ENCODE measurements around the gene SIX4. TPM values are rescaled to one million over a fixed set of nuclear protein-coding genes. Genes with fewer than 3 reads are reported as not detected.

The SIX4 gene
- 0.40 TPM for polyA plus RNA-seq
- long read RNA-seq, donor 1, result 0 reads
- long read RNA-seq, donor 2, result 0 reads
- long read RNA-seq, donor 3, result 0 reads
- long read RNA-seq, donor 4, result 0 reads
- long read RNA-seq, donor 5, partial matches to known transcripts, result 12 of 22 reads
- long read RNA-seq, donor 5, other reads (novel, unspliced or antisense), result 10 of 22 reads
- long read RNA-seq, donor 6, partial matches to known transcripts, result 0 of 2 reads
- long read RNA-seq, donor 6, other reads (novel, unspliced or antisense), result 0 of 2 reads
- long read RNA-seq, donor 7, result 0 reads
- long read RNA-seq, donor 8, result 0 reads
- long read RNA-seq, donor 9, result 0 reads
- long read RNA-seq, donor 10, result 0 reads
- long read RNA-seq, donor 11, result 0 reads

- no peak within 1 kb of the TSS for H3K27ac ChIP-seq (ENCODE audit: low read length)
- DNase-seq, result peak; percentile 34 to 55
- H3K4me3 ChIP-seq (ENCODE audit: low read length), result peak within 1 kb of the TSS; percentile 56
- no peaks in the 10 kb centered on the region for H3K36me3 ChIP-seq (ENCODE audit: control insufficient read depth, insufficient read depth, low read length)
- H3K27me3 ChIP-seq (ENCODE audit: control insufficient read depth, insufficient read depth, low read length), result peaks cover 80% of the 10 kb centered on the region
- WGBS (ENCODE audit: insufficient coverage, low lambda C conversion rate), result 0% methylated on average over 3 of the region's 36 CpGs
- H3K4me1 ChIP-seq (ENCODE audit: control insufficient read depth, insufficient read depth, low read length), result peaks cover 10% of the 10 kb centered on the region
- H3K9me3 ChIP-seq (ENCODE audit: control insufficient read depth, low read depth, low read length), result peaks cover 2% of the 10 kb centered on the region
Measured at GRCh38 chr14:60723907-60724618, at the start of gene SIX4. Gene SIX4 (minus strand): TSS chr14:60724351. CDS start chr14:60724074, 277 bp downstream.

DNA sequence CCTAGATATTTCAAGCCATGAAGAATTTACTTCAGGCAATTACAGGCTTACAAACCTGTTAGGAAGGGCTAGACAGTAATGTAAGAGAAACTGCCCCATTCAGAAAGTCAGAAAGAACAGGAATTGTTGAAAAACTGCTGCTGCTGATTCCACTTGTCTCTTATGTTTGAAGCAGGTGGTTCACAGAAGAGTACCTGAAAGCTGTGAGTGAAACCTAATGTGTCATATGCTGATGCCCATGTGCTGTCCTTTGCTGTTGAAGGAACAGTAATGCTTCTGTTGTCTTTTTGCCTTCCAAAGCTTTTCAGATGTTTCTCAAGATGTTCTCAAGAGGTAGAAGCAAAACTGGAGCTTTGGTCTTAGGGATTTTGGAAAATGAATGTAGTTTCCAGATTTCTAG lies 49.4 kb upstream of the SIX4 start:
- DNase-seq, result no peak
- Histone ChIP-seq H3K27ac (ENCODE audit: low read length) (no peak overlapping the region), H3K9me3 (ENCODE audit: control insufficient read depth, low read depth, low read length) (no peaks in the 10 kb centered on the region), H3K27me3 (ENCODE audit: control insufficient read depth, insufficient read depth, low read length) (no peaks in the 10 kb centered on the region), H3K4me3 (ENCODE audit: low read length) (no peak overlapping the region), H3K4me1 (ENCODE audit: control insufficient read depth, insufficient read depth, low read length) (no peaks in the 10 kb centered on the region), H3K36me3 (ENCODE audit: control insufficient read depth, insufficient read depth, low read length) (no peaks in the 10 kb centered on the region)

DNA sequence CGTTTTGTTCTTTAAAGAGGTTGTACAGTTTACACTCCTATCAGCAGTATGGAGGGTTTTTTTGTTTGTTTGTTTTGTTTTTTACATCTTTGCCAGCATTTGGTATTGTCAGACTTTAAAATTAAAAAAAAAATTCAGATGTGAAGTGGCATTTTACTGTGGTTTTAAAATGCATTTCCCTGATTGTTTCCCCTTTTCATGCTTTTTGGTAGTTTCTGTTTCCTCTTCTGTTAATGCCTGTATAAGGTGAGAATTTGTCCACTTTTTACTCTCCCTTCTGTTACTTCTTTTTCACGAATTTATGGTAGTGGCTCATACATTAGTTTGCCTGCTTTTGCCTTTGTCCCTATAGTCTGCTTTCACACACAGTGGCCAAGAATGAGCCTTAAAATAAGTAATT lies 47.0 kb upstream of the SIX4 start:
- Histone ChIP-seq H3K27ac (ENCODE audit: low read length) (no peak overlapping the region), H3K9me3 (ENCODE audit: control insufficient read depth, low read depth, low read length) (no peaks in the 10 kb centered on the region), H3K27me3 (ENCODE audit: control insufficient read depth, insufficient read depth, low read length) (no peaks in the 10 kb centered on the region), H3K4me1 (ENCODE audit: control insufficient read depth, insufficient read depth, low read length) (no peaks in the 10 kb centered on the region), H3K36me3 (ENCODE audit: control insufficient read depth, insufficient read depth, low read length) (no peaks in the 10 kb centered on the region), H3K4me3 (ENCODE audit: low read length) (no peak overlapping the region)
- WGBS (ENCODE audit: insufficient coverage, low lambda C conversion rate), result 42% methylated on average over 2 of the region's 2 CpGs
- DNase-seq, result no peak

DNA sequence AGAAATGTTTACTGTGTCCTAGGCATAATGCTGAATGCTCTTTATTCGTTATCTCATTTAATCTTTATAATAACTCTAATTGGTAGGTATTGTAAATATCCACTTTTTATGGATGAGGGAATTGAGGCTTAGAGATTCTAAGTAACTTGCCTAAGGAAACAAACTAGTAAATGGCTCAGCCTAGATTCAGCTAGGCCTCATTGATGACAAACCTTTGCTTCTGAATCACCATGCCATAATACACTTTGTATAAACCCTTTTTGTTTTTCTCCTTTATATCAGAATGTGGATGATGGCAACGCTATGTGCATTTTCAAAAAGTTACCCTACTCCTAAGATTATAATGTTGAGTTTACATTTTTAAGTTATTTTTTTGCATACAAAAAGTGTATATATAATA lies 44.5 kb upstream of the SIX4 start:
- no peak overlapping the region for H3K27ac ChIP-seq (ENCODE audit: low read length)
- no peaks in the 10 kb centered on the region for H3K4me1 ChIP-seq (ENCODE audit: control insufficient read depth, insufficient read depth, low read length)
- DNase-seq, result no peak
- no peaks in the 10 kb centered on the region for H3K27me3 ChIP-seq (ENCODE audit: control insufficient read depth, insufficient read depth, low read length)
- no peaks in the 10 kb centered on the region for H3K9me3 ChIP-seq (ENCODE audit: control insufficient read depth, low read depth, low read length)
- no CpG with 5 or more reads among the region's 2 CpGs for WGBS (ENCODE audit: insufficient coverage, low lambda C conversion rate)
- no peak overlapping the region for H3K4me3 ChIP-seq (ENCODE audit: low read length)
- no peaks in the 10 kb centered on the region for H3K36me3 ChIP-seq (ENCODE audit: control insufficient read depth, insufficient read depth, low read length)

DNA sequence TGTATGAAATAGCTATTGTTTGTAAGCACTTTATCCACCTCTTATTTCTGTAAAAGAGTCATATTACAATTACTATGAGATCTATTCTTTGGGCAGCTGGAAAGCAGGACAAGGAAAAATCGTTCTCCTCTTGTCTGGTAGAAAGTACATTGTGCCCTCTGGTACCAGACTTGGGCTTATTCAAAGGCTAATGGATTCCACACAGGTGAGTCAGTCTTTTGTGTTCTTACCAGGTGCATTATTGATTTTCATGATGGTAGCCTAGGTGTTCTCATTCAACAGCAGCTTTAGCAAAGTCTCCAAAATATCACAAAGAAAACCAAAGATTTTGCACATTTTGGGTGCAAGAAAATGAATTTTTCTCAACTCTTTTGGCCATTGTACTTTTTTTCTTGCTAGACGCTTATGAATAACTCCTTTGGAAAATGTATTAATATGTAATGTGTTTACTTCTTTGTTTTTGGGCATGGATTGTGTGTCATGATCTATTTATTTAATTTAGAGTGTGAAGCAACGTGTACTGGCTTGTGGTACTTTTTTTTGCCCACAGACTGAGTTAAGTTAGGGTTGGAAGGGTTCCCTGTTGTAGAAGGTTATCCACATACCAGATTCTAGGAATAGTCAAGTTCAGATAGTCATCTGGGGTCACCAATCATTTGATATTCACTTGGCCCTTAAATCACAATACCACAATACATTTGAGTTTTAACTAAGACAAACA lies 36.7 kb upstream of the SIX4 start:
- no peaks in the 10 kb centered on the region for H3K36me3 ChIP-seq (ENCODE audit: control insufficient read depth, insufficient read depth, low read length)
- H3K27ac ChIP-seq (ENCODE audit: low read length), result no peak overlapping the region
- no peaks in the 10 kb centered on the region for H3K9me3 ChIP-seq (ENCODE audit: control insufficient read depth, low read depth, low read length)
- no peak overlapping the region for H3K4me3 ChIP-seq (ENCODE audit: low read length)
- H3K27me3 ChIP-seq (ENCODE audit: control insufficient read depth, insufficient read depth, low read length), result no peaks in the 10 kb centered on the region
- H3K4me1 ChIP-seq (ENCODE audit: control insufficient read depth, insufficient read depth, low read length), result no peaks in the 10 kb centered on the region
- DNase-seq, result no peak
- WGBS (ENCODE audit: insufficient coverage, low lambda C conversion rate), result 100% methylated on average over 1 of the region's 3 CpGs

DNA sequence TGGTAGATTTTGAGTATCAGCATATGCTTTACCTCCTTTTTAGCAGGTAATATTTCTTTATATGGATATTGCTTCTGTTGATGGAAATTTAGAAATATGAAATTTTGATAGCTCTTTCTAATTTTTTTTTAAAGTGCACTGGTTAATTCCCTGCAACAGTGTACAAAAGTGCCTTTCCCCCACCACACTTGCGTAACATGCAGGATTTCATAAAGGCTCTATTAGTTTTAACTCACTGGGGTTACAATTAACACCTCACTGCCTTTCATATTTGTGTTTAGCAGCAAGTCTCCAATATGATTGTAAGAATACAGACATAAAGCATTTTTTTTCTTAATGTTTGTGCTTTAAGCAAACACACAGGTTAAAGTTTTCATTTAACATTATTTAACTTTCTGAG lies 36.1 kb upstream of the SIX4 start:
- H3K36me3 ChIP-seq (ENCODE audit: control insufficient read depth, insufficient read depth, low read length), result no peaks in the 10 kb centered on the region
- H3K4me1 ChIP-seq (ENCODE audit: control insufficient read depth, insufficient read depth, low read length), result no peaks in the 10 kb centered on the region
- H3K9me3 ChIP-seq (ENCODE audit: control insufficient read depth, low read depth, low read length), result no peaks in the 10 kb centered on the region
- H3K27ac ChIP-seq (ENCODE audit: low read length), result no peak overlapping the region
- no peak overlapping the region for H3K4me3 ChIP-seq (ENCODE audit: low read length)
- DNase-seq, result no peak
- H3K27me3 ChIP-seq (ENCODE audit: control insufficient read depth, insufficient read depth, low read length), result no peaks in the 10 kb centered on the region
- WGBS (ENCODE audit: insufficient coverage, low lambda C conversion rate), result no CpG with 5 or more reads among the region's 1 CpG

DNA sequence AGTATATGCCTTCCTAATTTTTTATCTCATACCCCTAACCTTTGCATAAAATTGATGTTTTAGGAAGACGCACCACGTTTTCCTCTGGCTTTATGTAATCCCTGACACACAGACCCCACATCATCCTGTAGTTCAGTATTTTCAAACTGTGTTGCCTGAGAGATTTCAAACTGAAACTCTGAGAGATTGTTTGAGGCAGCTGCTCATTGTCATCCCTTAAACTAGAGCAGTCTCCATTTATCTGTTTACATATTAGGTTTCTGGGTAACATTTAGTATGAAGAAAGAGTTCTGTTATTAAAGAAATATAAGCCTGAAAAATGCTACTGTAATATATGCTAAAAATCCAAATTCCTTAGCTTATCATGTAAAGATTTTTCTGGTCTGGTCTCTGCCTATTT lies 34.7 kb upstream of the SIX4 start:
- Histone ChIP-seq H3K36me3 (ENCODE audit: control insufficient read depth, insufficient read depth, low read length) (no peaks in the 10 kb centered on the region), H3K27me3 (ENCODE audit: control insufficient read depth, insufficient read depth, low read length) (no peaks in the 10 kb centered on the region), H3K27ac (ENCODE audit: low read length) (no peak overlapping the region), H3K9me3 (ENCODE audit: control insufficient read depth, low read depth, low read length) (no peaks in the 10 kb centered on the region), H3K4me3 (ENCODE audit: low read length) (no peak overlapping the region), H3K4me1 (ENCODE audit: control insufficient read depth, insufficient read depth, low read length) (no peaks in the 10 kb centered on the region)
- WGBS (ENCODE audit: insufficient coverage, low lambda C conversion rate), result 83% methylated on average over 2 of the region's 2 CpGs
- no peak for DNase-seq

GRCh38 chr14:60757567-60758002 lies 33.4 kb upstream of the SIX4 start:
- Histone ChIP-seq H3K27me3 (ENCODE audit: control insufficient read depth, insufficient read depth, low read length) (no peaks in the 10 kb centered on the region), H3K27ac (ENCODE audit: low read length) (no peak overlapping the region), H3K4me1 (ENCODE audit: control insufficient read depth, insufficient read depth, low read length) (no peaks in the 10 kb centered on the region), H3K9me3 (ENCODE audit: control insufficient read depth, low read depth, low read length) (no peaks in the 10 kb centered on the region), H3K4me3 (ENCODE audit: low read length) (no peak overlapping the region), H3K36me3 (ENCODE audit: control insufficient read depth, insufficient read depth, low read length) (no peaks in the 10 kb centered on the region)
- WGBS (ENCODE audit: insufficient coverage, low lambda C conversion rate), result 100% methylated on average over 1 of the region's 1 CpG
- no peak for DNase-seq

- H3K36me3 ChIP-seq (ENCODE audit: control insufficient read depth, insufficient read depth, low read length), result no peaks in the 10 kb centered on the region
- no peak overlapping the region for H3K27ac ChIP-seq (ENCODE audit: low read length)
- no peak overlapping the region for H3K4me3 ChIP-seq (ENCODE audit: low read length)
- no peaks in the 10 kb centered on the region for H3K9me3 ChIP-seq (ENCODE audit: control insufficient read depth, low read depth, low read length)
- no peaks in the 10 kb centered on the region for H3K4me1 ChIP-seq (ENCODE audit: control insufficient read depth, insufficient read depth, low read length)
- no peak for DNase-seq
- no peaks in the 10 kb centered on the region for H3K27me3 ChIP-seq (ENCODE audit: control insufficient read depth, insufficient read depth, low read length)
- 100% methylated on average over 1 of the region's 1 CpG for WGBS (ENCODE audit: insufficient coverage, low lambda C conversion rate)
Measured at GRCh38 chr14:60756847-60757246, 32.7 kb upstream of the SIX4 start.

DNA sequence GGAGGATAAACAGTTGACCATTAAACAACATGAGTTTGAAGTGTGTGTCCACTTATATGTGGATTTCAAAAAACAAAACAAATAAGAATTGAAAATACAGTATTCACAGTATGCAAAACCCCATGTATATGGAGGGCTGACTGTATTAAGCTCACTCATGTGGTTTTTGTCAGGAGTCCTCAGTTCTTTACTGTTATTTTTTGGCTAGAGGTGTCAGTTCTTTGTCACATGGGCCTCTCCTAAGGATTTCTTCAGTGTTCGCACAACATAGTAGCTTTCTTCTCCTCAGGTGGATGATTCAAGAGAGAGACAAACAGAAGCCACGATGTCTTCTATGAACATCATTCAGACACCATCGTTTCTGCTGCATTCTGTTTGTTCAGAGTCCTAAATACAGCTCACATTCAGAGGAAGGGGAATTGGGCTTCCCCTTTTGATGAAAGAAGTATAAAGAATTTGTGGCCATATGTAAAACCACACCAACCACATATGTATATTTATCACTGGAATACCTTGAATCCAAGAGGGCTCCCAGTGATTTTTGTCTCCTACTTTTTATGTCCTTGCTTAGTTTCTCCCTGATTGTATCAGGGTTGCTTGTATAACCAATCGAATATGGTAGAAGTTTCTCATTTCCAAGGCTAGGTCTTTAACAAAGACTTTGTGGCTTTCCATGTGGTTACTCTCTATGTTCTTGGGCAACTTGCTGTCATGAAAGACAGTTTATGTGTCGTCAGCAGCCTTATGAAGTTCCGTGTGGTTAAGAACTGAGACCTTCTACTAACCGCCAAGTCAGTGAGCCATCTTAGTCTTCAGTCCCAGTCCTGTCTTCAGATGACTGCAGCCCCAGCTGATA lies 29.3 kb upstream of the SIX4 start:
- H3K9me3 ChIP-seq (ENCODE audit: control insufficient read depth, low read depth, low read length), result no peaks in the 10 kb centered on the region
- no peaks in the 10 kb centered on the region for H3K27me3 ChIP-seq (ENCODE audit: control insufficient read depth, insufficient read depth, low read length)
- no CpG with 5 or more reads among the region's 7 CpGs for WGBS (ENCODE audit: insufficient coverage, low lambda C conversion rate)
- peak in 1 of 2 donors; percentile 14 for DNase-seq
- H3K4me1 ChIP-seq (ENCODE audit: control insufficient read depth, insufficient read depth, low read length), result no peaks in the 10 kb centered on the region
- H3K27ac ChIP-seq (ENCODE audit: low read length), result no peak overlapping the region
- H3K36me3 ChIP-seq (ENCODE audit: control insufficient read depth, insufficient read depth, low read length), result no peaks in the 10 kb centered on the region
- H3K4me3 ChIP-seq (ENCODE audit: low read length), result no peak overlapping the region
